IMR-90 (cell line): ENCODE measurements around the gene GNG12.

Experiments
- CEBPB ChIP-seq: IDR thresholded peaks from 2 replicates; pipeline ENCODE4 v1.6.1; 2012; ENCODE audit warnings: low read depth, low read length, improper control_type of control experiment
- CHD1 ChIP-seq: IDR thresholded peaks from 2 replicates; pipeline ENCODE4 v1.6.1; 2012; ENCODE audit warnings: low read depth, low read length, improper control_type of control experiment
- FOS ChIP-seq: fragments of 150-350 bp; IDR thresholded peaks from 2 replicates; pipeline ENCODE4 v1.6.1; 2016; ENCODE audit warnings: low read depth, low read length
- MAFK ChIP-seq: IDR thresholded peaks from 2 replicates; pipeline ENCODE4 v1.6.1; 2012; ENCODE audit warnings: low read depth, low read length, improper control_type of control experiment
- MAZ ChIP-seq: IDR thresholded peaks from 2 replicates; pipeline ENCODE4 v1.6.1; 2012; ENCODE audit warnings: low read depth, mild to moderate bottlenecking, low read length, improper control_type of control experiment, moderate library complexity, borderline replicate concordance
- MXI1 ChIP-seq: IDR thresholded peaks from 2 replicates; pipeline ENCODE4 v1.6.1; 2012; ENCODE audit warnings: low read depth, mild to moderate bottlenecking, low read length, moderate library complexity, borderline replicate concordance
- NFE2L2 ChIP-seq: fragments of 150-350 bp; IDR thresholded peaks from 2 replicates; pipeline ENCODE4 v1.6.1; 2016; ENCODE audit warnings: low read depth, mild to moderate bottlenecking, low read length
- POLR2A ChIP-seq: IDR thresholded peaks from 2 replicates; pipeline ENCODE4 v1.6.1; 2012; ENCODE audit warnings: mild to moderate bottlenecking, low read depth, low read length
- RAD21 ChIP-seq: IDR thresholded peaks from 2 replicates; pipeline ENCODE4 v1.6.1; 2012; ENCODE audit warnings: low read length, improper control_type of control experiment
- RCOR1 ChIP-seq: IDR thresholded peaks from 2 replicates; pipeline ENCODE4 v1.6.1; 2012; ENCODE audit warnings: mild to moderate bottlenecking, low read length, improper control_type of control experiment; ENCODE audit not compliant: insufficient replicate concordance
- RFX5 ChIP-seq: IDR thresholded peaks from 2 replicates; pipeline ENCODE4 v1.8.0; 2012; ENCODE audit warnings: low read depth, mild to moderate bottlenecking, low read length, moderate library complexity
- USF2 ChIP-seq: fragments of 150-350 bp; IDR thresholded peaks from 2 replicates; pipeline ENCODE4 v1.6.1; 2017; ENCODE audit warnings: mild to moderate bottlenecking, antibody characterized with exemption, low read length, low read depth
- TF ChIP-seq, protein P1 (sequence below): conservative IDR thresholded peaks from 2 replicates; pipeline ENCODE4 v1.5.1; 2012; ENCODE audit warnings: mild to moderate bottlenecking, low read depth, low read length, improper control_type of control experiment
- TF ChIP-seq, protein P2 (sequence below): fragments of 150-350 bp; IDR thresholded peaks from 2 replicates; pipeline ENCODE4 v1.6.1; 2016; ENCODE audit warnings: low read depth, mild to moderate bottlenecking, low read length, moderate library complexity, borderline replicate concordance

- TF ChIP-seq, protein P1, sequence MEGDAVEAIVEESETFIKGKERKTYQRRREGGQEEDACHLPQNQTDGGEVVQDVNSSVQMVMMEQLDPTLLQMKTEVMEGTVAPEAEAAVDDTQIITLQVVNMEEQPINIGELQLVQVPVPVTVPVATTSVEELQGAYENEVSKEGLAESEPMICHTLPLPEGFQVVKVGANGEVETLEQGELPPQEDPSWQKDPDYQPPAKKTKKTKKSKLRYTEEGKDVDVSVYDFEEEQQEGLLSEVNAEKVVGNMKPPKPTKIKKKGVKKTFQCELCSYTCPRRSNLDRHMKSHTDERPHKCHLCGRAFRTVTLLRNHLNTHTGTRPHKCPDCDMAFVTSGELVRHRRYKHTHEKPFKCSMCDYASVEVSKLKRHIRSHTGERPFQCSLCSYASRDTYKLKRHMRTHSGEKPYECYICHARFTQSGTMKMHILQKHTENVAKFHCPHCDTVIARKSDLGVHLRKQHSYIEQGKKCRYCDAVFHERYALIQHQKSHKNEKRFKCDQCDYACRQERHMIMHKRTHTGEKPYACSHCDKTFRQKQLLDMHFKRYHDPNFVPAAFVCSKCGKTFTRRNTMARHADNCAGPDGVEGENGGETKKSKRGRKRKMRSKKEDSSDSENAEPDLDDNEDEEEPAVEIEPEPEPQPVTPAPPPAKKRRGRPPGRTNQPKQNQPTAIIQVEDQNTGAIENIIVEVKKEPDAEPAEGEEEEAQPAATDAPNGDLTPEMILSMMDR: no peak
- TF ChIP-seq POLR2A: no peak
- TF ChIP-seq CEBPB: 0 out of 2 replicates have a peak, but pooled peaks have one; percentile 7
- no peak for TF ChIP-seq MXI1
- no peak for TF ChIP-seq USF2
- no peak for TF ChIP-seq NFE2L2
- TF ChIP-seq RCOR1: no peak
- TF ChIP-seq, protein P2, sequence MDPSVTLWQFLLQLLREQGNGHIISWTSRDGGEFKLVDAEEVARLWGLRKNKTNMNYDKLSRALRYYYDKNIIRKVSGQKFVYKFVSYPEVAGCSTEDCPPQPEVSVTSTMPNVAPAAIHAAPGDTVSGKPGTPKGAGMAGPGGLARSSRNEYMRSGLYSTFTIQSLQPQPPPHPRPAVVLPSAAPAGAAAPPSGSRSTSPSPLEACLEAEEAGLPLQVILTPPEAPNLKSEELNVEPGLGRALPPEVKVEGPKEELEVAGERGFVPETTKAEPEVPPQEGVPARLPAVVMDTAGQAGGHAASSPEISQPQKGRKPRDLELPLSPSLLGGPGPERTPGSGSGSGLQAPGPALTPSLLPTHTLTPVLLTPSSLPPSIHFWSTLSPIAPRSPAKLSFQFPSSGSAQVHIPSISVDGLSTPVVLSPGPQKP: no peak
- no peak for TF ChIP-seq RAD21
- TF ChIP-seq CHD1: no peak
- no peak for TF ChIP-seq RFX5
- no peak for TF ChIP-seq MAFK
- no peak for TF ChIP-seq MAZ
- TF ChIP-seq FOS: no peak
These were observed 157.0 kb downstream of the GNG12 start for GRCh38 chr1:67676287-67676686.
